ENCODE results near the gene KCTD6.

The KCTD6 gene

DNA sequence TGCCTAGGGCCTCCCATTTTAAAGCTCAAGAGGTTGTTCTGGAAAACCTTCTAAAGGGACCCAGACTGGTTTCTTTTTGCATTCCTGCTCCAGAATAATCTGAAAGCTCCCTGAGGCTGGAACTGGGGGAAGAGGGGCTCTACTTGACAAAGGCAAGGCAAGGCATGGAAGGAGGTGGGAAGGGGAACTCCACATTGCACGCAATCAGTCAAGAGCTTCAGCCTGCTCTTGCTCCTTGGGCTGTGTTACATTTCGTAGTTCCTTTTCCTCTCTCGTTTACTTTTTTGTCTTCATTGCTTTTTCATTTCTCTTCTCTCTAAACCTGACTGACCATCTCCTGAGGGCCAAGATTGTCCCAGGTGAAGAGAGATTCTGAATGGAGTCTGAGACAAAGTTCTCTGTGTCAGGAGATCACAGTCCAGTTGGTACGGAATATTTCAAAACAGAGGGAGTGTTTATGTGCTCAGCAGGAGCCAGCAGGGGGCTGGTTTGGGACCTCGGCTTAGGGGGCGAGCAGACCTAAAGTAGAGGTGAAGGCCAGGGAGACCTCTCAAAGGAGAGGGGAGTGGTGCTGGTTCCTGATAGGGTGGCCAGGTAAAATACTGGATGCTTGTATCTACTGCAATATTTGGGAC lies 6.0 kb upstream of the KCTD6 start:
- DNase-seq = no peak

DNA sequence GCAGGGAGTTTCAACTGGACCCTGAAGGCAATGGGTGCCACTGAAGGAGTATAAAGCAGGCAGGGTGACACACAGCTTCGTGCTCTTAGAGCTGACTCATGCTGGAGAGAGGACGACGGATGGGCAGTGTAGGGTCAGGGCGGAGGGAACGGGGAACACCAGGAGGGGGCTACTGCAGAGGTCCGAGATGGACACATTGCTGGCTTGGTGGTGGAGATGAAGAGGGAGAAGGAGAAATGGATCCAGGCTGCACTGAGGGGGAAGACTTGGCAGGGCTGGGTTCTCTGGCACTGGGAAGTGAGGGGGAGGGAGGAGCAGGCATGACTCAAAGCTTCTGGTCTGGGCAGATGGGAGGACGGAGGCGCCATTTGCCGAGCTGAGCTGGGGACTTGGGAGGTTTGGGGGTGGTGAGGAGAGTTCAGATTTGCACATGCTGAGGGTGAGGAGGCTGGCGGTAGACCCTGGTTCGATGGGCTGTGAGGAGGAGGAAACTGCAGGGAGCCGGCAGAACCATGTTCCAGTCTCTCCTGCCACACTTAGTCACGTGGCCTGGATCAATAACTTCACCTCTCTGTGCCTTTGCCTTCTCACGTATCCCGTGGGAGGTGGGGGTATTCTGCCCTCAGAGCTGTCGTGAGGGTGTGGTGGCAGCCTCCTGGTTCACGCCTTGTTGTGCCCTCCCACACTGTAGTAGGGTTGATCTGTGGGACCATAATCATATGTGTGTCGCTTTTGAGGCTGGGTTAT lies 4.6 kb upstream of the KCTD6 start:
- peak; percentile 60 for DNase-seq

DNA sequence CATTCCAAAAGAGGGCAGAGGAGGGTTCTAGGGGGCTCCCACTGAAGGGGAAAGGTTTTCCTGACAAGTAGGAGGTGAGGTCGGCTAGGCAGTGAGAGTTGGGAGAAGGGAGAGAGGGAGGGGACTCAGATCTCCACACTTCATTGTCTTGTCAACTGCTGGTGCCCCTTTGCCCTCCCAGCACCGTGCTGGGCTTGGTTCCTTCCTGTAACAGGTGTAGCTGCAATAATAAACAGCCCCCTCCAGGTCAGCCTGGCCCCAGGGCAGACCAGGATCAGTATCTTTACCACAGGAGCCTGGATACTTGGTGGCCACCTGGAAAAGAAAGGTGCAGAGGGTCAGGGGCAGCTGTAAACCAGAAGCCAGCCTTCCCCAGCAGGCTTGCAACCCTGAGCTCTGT lies 2.9 kb upstream of the KCTD6 start:
- no peak for DNase-seq

DNA sequence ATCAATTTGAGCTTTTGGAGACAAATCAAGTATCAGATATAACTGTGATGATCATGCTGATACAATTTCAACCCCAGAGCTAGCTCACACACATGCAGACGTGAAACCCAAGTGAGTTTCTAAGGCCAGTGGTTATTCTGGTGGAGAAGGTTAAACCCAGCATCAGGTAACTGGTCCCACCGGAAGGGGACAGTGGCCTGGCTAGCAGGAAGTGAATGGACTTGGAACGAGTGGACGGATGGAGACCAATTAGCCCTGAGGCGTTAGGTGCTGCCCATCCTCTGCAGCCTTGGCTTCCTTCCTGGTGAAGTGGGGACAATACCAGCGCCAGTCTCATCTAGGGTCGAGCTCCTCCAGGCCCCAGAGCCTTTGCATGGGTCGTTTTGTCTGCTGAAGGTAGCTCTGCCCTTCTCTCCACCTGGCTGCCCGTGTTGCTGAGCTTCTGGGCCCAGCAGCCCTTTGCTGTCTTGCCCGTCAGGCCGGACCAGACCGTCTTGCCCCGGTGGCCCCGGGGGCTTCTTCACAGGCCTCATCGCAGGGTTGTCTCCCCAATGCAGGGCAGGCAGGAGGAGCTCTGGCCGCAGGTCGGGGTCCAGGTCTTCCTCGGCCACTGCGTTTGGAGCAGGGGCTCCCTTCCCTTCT lies 915 bp upstream of the KCTD6 start:
- DNase-seq = no peak

DNA sequence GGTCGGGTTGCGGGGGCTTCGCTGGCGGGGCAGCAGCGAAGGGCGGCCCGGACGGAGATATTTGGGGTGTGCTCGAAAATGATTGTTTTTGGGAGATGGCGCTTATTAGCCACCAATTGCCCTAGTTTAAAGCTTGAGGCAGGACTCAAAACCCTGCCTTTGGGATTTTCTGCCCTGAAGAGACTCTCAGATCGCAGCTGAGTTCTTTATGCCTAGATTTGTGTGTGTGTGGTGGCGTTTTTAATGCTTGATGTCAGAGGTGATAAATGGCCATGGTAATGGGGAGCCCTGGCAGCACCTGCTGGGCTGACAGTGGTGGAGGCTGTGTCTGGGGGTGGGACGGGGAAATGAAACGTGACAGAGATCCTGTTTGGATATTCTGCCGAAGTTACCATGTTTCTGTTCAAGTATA lies 604 bp downstream of the KCTD6 start:
- DNase-seq = no peak

DNA sequence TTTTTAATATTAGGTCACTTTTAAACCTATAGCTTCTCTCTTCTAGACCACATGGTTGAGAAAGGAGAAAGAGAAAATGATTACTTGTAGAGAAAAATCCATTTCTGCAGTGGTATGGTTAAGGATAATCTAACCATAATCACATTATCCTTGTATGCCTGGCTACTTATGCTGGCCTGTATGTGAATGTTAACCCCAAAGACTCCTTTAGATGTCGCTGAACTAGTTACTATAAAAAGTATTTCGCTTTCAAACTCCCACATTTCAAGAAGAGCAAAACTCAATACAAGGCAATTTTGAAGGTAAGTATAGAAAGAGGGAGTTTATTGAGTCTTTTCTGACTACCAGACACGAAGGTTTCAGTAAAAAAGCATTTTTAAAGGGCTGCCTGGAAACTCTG lies 2.2 kb downstream of the KCTD6 start:
- no peak for DNase-seq

DNA sequence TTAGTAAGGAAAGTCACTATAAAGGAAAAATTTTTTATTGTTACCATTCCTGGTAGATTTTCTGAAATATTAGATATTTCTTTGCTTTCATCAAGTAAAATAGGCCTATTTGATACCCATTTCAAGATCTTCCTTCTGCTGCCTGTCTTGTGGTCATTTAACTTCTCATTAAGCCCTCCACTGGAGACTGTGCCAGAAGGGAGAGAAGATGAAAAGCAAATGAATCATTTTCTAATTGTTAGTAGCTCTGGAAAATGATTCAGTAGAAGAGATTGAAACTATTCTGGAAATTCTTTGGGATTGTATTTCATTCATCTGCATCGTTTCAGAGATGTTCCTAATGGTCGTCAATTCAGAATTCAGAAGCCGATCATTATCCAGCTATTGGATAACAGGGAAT lies 3.2 kb downstream of the KCTD6 start:
- peak; percentile 29 for DNase-seq

DNA sequence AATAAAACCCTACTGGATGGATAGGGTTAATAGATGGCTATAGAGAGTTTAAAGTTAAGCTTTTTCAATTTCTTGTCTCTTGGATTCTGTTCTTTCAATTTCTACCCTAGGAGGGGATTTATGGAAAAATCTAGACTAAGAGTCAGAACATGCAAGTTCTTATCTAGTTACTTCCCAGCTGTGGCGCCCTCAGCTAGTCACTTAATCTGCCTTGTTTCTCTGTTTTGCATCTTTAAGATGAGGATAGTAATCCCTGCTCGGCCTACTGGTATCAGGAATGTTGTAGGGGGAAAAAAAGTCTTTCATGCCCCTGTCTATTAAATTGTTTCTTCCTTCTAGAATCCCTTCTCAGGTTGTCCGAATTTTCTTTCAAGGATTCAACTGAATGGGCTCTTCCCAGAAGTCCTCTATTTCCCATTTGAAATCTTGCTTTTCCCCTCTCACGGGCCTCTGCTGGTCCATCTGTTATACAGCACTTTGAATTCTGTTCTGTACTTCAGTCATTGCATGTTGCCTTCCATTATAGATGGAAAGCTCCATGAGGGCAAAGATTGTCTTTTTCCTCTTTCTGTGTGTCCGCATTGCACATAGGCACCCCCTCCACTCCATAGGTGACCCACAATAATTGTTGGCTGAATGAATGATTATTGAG lies 4.4 kb downstream of the KCTD6 start:
- DNase-seq = no peak

DNA sequence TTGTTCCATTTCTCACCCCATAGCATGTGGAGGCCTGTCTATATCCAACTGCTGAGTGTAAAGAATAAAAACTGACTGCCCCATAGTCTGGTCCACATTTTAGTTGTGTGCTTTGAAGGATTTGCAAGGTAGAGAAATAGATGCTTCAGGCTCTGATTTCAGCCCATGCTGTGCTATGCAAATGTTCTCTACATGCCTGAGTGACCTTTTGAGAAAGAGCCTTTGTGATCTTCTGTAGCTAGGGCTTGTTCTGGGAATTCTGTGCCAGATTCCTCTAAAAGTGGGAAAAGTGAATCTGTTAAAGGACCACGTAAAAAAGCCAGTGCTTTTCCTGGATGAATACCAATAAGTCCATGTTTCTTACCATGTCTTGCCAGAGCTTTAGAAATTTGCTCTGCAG lies 5.2 kb downstream of the KCTD6 start:
- no peak for DNase-seq

DNA sequence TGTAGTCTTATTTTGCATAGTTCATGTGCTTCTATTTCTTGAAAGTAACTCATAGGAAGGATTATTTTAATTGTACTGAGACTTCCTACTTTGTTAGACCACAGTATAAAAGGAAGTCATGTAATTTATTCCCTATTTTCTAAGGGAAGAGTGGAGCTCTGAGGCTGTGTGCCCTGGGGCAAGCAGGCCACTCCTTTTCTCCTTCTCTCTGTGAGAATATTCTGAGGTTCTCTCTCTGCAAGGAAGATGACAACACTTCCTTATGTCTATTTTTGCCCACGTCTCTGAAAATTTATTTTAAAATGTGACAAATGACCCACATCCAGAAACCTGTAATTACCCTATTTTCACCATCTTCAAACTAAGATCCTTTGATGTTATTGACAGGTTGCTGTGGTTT lies 11.0 kb downstream of the KCTD6 start:
- no peak for DNase-seq

DNA sequence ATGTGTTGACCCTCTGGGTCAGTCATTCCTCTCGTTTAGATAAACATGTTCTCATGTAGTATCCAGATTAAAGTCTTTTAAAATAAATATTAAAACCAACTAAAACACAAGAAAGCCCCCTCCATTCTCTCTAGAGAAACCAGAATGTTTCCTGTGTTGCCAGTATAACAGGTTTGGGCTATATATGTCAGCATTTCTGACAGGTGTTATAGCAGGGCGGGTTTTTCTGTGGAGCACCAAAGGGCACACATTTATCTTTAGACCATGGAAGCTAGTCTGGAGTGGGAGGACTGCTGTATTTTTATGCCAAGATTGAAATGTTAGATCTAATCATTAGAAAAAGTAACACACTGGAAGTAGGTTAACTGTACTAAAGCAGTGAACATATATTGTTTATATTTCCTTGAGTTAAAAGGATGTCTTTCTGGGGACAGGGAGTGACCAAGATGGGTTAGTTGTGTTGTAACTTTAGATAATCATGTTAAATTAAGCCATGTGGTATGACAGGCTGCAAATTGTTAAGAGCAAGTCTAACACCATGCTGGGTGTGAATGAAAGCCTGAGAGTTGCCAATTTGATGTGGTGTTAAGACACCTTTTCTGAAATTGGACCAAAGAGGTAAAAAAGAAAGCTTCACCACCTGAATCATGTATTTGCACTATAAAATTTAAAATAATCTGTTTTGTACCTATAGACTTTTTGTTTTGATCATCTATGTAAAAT lies 15.6 kb downstream of the KCTD6 start:
- DNase-seq = no peak

DNA sequence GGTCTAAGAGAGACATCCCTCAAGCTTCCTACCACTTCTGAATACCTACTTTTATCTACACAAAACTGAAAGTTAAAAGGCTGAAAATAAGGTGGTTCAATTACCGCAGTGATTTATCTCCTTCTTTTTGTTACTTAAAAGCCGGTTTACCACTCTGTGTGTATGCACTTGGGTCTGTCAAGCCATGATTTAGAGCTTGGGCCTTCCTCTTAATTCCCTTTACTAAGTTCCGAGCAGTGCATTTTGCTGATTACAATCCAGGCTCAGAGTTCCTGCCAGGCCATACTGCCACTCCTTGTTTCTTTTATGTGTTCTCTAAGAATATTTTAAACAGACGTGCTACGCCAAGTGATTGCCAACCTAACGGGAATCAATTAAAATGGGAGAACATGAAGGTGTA lies 16.5 kb downstream of the KCTD6 start:
- no peak for DNase-seq

DNA sequence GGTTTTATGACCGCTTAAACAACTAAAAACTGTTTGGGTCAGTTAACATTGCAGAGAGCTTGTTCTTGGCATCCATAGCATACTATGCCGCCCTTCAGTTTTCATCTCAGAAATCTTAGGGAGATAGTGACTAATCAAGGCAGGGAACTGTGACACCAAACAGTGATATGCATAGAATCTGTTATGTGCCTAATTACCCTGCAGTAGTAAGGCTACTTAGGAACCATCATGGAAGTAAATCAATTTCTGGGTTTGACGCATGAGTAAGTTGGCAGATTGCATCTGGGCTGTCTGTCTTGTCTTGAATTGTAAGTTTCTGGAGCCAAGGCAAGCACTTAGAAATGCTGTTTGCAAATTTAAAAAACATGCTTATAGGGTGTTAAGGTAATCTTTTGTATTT lies 22.5 kb downstream of the KCTD6 start:
- DNase-seq = no peak

DNA sequence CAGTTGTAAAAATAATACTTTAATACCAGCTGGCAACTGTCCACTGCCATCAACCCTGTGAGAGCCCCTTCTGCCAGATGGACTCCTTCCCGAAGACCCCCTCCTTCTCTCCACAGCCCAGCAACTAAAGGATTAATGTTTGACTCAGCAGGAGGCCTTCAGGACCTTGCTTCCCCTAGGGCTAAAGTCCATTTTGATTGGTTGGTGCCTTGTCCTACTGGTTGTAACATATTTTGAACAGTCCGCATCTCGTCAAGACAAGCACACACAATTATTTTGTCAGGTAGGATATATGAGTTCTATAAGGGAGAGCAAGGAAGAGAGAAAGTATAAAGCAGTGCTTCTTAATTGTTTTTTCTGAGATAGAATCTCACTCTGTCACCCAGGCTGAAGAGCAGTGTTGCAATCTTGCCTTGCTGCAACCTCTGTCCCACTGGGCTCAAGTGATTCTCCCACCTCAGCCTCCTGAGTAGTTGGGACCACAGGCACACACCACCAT lies 26.4 kb downstream of the KCTD6 start:
- DNase-seq = no peak

DNA sequence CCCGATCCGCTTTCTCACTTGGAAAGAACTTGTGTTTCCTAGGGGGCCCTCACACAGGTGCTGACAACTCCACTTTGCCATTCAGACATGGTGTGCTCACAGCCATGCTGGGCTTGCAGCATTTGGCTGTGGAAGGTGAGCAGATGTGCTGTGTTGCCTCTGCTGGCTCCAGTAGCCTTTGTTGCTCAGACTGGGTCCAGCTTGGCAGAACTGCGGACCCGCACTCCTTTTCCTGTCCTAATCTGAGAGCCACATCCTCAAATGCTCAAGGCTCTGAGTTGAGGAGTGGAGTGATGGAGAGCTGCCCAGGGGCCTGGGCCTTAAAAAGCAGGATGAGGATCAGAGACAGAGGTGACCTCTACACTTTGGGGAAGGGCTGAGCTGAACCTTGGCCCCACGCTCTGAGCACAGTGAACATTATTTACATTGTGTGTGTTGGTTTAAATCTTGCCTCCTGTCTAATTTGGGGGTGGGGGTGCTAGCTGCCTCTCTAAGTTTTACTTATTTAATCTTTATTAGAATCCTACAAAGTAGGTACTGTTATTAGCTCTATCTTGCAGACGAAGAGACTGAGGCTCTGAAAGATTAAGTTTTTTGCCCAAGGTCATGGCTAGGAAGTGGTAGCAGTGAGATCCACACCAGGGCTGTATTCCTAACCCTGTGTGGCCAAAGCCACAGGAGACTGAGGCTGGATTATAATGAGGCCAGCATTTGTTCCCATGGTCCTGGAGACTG lies 27.9 kb downstream of the KCTD6 start:
- DNase-seq = no peak

DNA sequence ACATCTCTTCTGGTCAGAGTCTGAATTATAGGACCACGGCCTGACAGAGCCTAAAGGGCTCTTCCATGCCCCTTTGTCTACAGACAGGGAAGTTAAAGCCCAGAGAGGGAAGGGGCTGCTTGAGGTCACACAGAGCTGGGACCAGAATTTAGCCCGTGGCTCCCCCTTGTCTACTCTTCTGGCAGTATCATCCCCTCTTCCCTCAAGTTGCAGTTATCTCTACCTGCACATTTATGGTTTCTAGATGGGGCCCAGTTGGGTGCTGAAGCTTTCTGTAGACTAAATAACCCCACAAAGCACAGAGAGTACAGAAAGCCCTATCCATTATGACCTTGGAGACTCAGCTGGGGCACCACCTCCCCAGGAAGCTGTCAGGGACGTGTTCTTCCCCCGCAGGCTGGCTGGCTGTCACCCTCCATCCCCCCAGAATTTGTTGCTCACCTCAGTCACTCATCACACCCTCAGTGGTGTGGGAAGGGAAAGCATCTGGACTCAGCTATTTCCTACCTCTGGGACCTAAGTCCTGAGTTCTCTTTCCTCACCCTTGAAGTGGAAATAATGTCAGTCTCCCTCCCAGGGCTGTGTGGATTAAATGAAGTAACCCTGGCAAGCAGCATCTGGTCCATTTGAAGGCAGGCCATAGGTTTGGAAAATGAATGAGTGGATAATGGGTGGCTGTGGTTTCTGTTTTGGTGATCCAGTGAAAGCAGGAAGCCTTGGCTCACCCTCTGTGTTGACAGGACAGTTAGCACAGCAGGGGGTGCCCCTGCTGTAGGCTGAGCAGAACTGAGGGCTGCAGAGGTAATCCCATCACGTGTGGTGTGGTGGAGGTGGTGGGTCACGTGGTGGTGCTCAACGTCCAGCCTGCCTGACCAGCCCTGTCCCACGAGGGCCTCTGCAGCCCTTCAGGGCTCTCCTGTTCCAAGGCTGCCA lies 28.8 kb downstream of the KCTD6 start:
- DNase-seq = peak; percentile 32

DNA sequence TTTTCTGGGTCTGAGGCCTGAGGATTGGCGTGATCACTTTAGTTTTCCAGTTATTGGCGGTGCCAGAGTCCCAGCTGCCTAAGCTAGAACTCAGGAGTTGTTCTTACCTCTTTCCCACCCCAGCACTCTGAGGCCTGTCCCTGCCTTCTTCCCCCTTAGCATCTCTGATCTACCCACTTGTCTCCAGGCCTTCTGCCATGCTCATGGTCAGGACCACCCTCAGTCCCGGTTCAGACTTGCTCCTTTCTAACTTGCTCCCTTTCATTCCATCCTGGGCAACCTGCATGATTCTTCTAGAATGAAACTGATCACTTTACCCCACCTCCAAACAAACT lies 29.4 kb downstream of the KCTD6 start:
- no peak for DNase-seq

DNA sequence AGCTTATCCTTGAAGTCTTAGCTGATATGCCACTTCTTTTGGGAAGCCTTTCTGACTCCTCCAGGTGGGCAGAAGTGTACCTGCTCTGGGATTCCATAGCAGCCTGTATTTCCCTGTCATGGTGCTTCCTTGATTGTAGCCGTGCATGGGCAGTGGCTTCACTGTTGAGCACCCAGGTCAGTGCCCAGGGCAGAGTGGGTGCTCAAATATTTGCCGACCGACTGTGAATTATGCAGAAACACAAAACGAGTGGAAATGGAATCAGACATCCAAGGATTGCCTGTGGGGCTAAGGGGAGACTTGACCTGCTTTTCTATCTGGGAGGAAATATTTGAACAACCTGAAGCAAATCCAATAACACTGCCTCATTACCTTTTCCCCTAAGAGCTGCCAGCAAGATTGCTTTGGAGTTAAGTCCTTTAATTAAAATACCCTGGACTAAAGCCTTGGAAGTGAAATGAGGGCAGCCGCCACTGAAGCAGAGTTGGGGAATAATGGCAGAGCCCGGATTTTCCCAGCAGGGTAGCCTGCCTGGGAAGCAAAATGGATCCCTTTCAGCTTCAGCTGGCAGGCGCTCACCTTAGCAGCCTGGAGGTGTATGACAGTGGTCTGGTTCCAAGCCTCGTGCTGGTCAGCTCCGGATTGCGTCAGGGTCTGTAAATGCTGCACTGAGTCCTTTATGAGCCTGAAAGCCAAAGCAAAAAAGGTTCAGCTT lies 30.2 kb downstream of the KCTD6 start:
- no peak for DNase-seq

DNA sequence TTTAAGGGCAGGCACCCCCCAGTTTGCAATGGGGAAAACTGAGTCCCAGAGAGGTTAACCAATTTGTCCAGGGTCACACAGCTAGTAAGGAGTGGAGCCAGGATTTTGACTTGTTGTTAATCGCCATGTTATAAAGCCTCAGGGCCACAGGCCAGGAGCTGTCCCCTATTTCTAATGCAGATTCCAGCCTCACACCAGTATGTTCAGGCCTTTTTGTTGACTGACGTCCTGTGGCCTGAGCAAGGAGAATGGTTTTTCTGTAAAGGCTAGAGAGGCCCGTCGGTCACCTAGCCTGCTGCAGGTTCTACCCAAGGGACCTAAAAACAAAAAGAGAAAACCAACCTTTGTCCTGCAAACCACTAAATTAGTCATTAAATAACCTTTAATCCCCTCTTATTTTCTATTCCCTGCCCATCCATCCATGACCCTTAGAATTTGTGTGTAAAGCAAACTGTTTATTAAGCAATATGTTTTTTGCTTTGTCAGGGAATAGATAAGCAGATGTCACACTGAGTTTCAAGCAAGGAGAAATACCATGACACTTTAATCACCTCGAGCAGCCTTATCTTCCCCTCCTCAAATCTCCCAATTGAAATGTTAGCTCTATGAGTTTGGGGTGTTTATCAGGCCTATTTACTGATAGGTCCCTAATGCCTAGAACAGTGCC lies 31.0 kb downstream of the KCTD6 start:
- DNase-seq = no peak
